HepG2 (cell line): Measurements from ENCODE around the gene SYDE1. TPM values are rescaled to one million over a fixed set of nuclear protein-coding genes. Genes with fewer than 3 reads are reported as not detected.

Experiments used
- ATAC-seq: fragments of 200-7000 bp; cut with Tn5 transposase; 3 replicates; pipeline ENCODE4 v1.9.1; 2020; ENCODE audit warnings: mild to moderate bottlenecking, moderate library complexity
- BruUV-seq: library from RNA; stranded (reverse); fragments of 400-500 nt; replicated peaks from 2 replicates; lab custom pipeline; 2021; lab: Mats Ljungman, UMichigan
- CTCF ChIA-PET: fragments of 300-600 bp; formaldehyde crosslinking; extraction: SDS; loops from one replicate; lab custom pipeline; 2021; ENCODE audit warnings: low total read pairs, inconsistent platforms, low intra/inter-chr PET ratio; lab: Yijun Ruan, JAX
- POLR2A ChIA-PET: fragments of 350-600 bp; sonication (Branson Sonifier 250); formaldehyde crosslinking; loops from one replicate; lab custom pipeline; 2020; ENCODE audit warnings: antibody characterized with exemption, inconsistent platforms; lab: Yijun Ruan, JAX
- DNase-seq: peaks from one replicate; pipeline ENCODE4 v3.0.0-alpha.2; 2015; ENCODE audit warnings: low spot score
- FAIRE-seq: peaks from 3 replicates; lab custom pipeline; 2011; peaks lifted over from hg19 to GRCh38; lab: Jason Lieb, UNC
- H2AFZ ChIP-seq: one replicate; pipeline ENCODE4 v1.6.1; 2011; ENCODE audit warnings: low read length, inconsistent platforms
- H3K27ac ChIP-seq: fragments of 300-600 bp; 3 replicates; pipeline ENCODE4 v1.8.0; 2011; ENCODE audit warnings: mixed run types, mild to moderate bottlenecking, mixed read lengths, low read length, inconsistent platforms; ENCODE audit not compliant: insufficient read depth; ENCODE audit errors: extremely low read length
- H3K27me3 ChIP-seq, 2 experiments: fragments of 200-600 bp in 1 of 2; 2 replicates in 1 of 2; 3 replicates in 1 of 2; pipeline versions ENCODE4 v1.6.0 to v1.8.0; 2011; ENCODE audit warnings: low read length in 2 of 2, mild to moderate bottlenecking in 2 of 2, moderate library complexity in 2 of 2, inconsistent platforms in 1 of 2; ENCODE audit not compliant: insufficient read depth in 2 of 2, control insufficient read depth in 1 of 2
- H3K36me3 ChIP-seq, 2 experiments: fragments of 200-600 bp in 1 of 2; replicated peaks in 1 of 2; 2 replicates in 1 of 2; 3 replicates in 1 of 2; pipeline versions ENCODE4 v1.5.1 to v1.8.0; 2011; ENCODE audit warnings: low read length in 2 of 2, inconsistent platforms in 1 of 2; ENCODE audit not compliant: insufficient read depth in 2 of 2, control insufficient read depth in 1 of 2
- H3K4me1 ChIP-seq: 2 replicates; pipeline ENCODE4 v1.5.1; 2012; ENCODE audit warnings: low read length, inconsistent platforms; ENCODE audit not compliant: insufficient read depth
- H3K4me2 ChIP-seq: 2 replicates; pipeline ENCODE4 v1.6.0; 2011; ENCODE audit warnings: low read depth, low read length, inconsistent platforms
- H3K4me3 ChIP-seq, 3 experiments: fragments of 200-600 bp in 1 of 3; sonication (generic), shearing (Covaris generic) in 1 of 3; replicated peaks in 1 of 3; 2 replicates each; pipeline ENCODE4 v1.5.1; 2011 to 2016; ENCODE audit warnings: low read length in 3 of 3, inconsistent platforms in 2 of 3, low read depth in 2 of 3, mild to moderate bottlenecking in 2 of 3, control low read depth in 1 of 3, mixed read lengths in 1 of 3; ENCODE audit not compliant: insufficient read depth in 1 of 3
- H3K79me2 ChIP-seq: one replicate; pipeline ENCODE4 v1.6.1; 2011; ENCODE audit warnings: low read length, inconsistent platforms; ENCODE audit not compliant: insufficient read depth
- H3K9ac ChIP-seq: 2 replicates; pipeline ENCODE4 v1.6.0; 2011; ENCODE audit warnings: mild to moderate bottlenecking, low read depth, low read length, inconsistent platforms; ENCODE audit not compliant: insufficient read depth
- H3K9me3 ChIP-seq: 2 replicates; pipeline ENCODE4 v1.5.1; 2012; ENCODE audit warnings: mild to moderate bottlenecking, low read length
- H4K20me1 ChIP-seq: 2 replicates; pipeline ENCODE4 v1.6.0; 2011; ENCODE audit warnings: inconsistent platforms, mild to moderate bottlenecking, low read length, moderate library complexity; ENCODE audit not compliant: insufficient read depth
- HMGXB4 ChIP-seq, 2 experiments: sonication (generic) in 1 of 2; formaldehyde crosslinking in 1 of 2; IDR thresholded peaks; 2 replicates each; pipeline versions ENCODE4 v1.4.0 to v1.6.1; 2018 to 2020; ENCODE audit warnings: missing genetic modification reagents in 2 of 2, borderline replicate concordance in 1 of 2, low read depth in 1 of 2, mild to moderate bottlenecking in 1 of 2, missing biosample characterization in 1 of 2
- MXD1 ChIP-seq: sonication (generic); formaldehyde crosslinking; IDR thresholded peaks from 2 replicates; pipeline ENCODE4 v1.4.0; 2020; ENCODE audit warnings: mild to moderate bottlenecking, missing genetic modification reagents
- NCOA2 ChIP-seq: sonication (generic); formaldehyde crosslinking; IDR thresholded peaks from 2 replicates; pipeline ENCODE4 v1.8.0; 2022; ENCODE audit warnings: inconsistent platforms
- NFE2L2 ChIP-seq: fragments of 150-350 bp; IDR thresholded peaks from 2 replicates; pipeline ENCODE4 v1.6.1; 2014; ENCODE audit warnings: low read length
- PATZ1 ChIP-seq: sonication (generic); formaldehyde crosslinking; IDR thresholded peaks from 2 replicates; pipeline ENCODE4 v1.4.0; 2020; ENCODE audit warnings: missing genetic modification reagents
- ZBTB38 ChIP-seq: sonication (generic); formaldehyde crosslinking; IDR thresholded peaks from 2 replicates; pipeline ENCODE4 v1.5.1; 2020; ENCODE audit warnings: mild to moderate bottlenecking, missing genetic modification reagents
- ZNF652 ChIP-seq: IDR thresholded peaks from 2 replicates; pipeline ENCODE4 v1.6.1; 2016; ENCODE audit warnings: low read depth, borderline replicate concordance
- WGBS: methylation state at CpG from one replicate; pipeline ENCODE4 v1.1.6; 2017; ENCODE audit warnings: low lambda C conversion rate; 5-methylcytosine and 5-hydroxymethylcytosine counted together
- in situ Hi-C: cut with HindIII; loops from 2 replicates; pipeline ENCODE4 v1.10.0; 2017; ENCODE audit warnings: low pct_unique_long_range_greater_than_20kb; ENCODE audit not compliant: extremely low pct_ligation_motif_present
- intact Hi-C: fragments of 100-400 bp; cut with micrococcal nuclease; formaldehyde crosslinking; loops from one replicate; pipeline ENCODE4 v1.10.0; 2022; ENCODE audit not compliant: unreplicated experiment
- polyA plus RNA-seq, 8 experiments: library from polyadenylated mRNA; depleted of rRNA in 3 of 8; stranded (reverse) in 7 of 8; unstranded in 1 of 8; fragments of >200 nt; fragmentation: Illumina TruSeq in 4 of 8; extraction: Trizol in 4 of 8; gene quantifications; 2 replicates each; pipeline versions ENCODE4 v1.2.1 to v1.2.3, GENCODE V29; 2011 to 2016; ENCODE audit warnings: low read depth in 4 of 8, missing spikeins in 1 of 8, mixed read lengths in 1 of 8; ENCODE audit not compliant: insufficient read depth in 1 of 8
- total RNA-seq, 5 experiments: library from RNA; depleted of rRNA; stranded (reverse); fragments of >200 nt; fragmentation: Illumina TruSeq; extraction: Trizol; gene quantifications; 2 replicates each; pipeline ENCODE4 v1.2.3, GENCODE V29; 2016; ENCODE audit warnings: low read depth in 1 of 5

SYDE1 gene
- total and polyA plus RNA-seq, 2 of the 13 experiments (the other 11 are each of a cell fraction or from before 2014, with no cell fraction given) = 4.3 to 13.6 TPM

- H3K4me2 ChIP-seq = peak overlapping the region; percentile 81
- H3K79me2 ChIP-seq = peaks cover 7% of the 10 kb centered on the region
- no peaks in the 10 kb centered on the region for H4K20me1 ChIP-seq
- peak overlapping the region; percentile 79 for H3K9ac ChIP-seq
- H3K9me3 ChIP-seq = peaks cover 5% of the 10 kb centered on the region; the same call in 1 of the 2 replicates
- no peak overlapping the region for H2AFZ ChIP-seq
- peak overlapping the region; percentile 15 for H3K27ac ChIP-seq
- WGBS = 71% methylated on average over 9 of the region's 10 CpGs
- ATAC-seq (no peak), FAIRE-seq (no peak), DNase-seq (no peak)
- H3K4me1 ChIP-seq = peaks cover 18% of the 10 kb centered on the region
- in situ Hi-C loops (no loop called here), intact Hi-C loops (no loop called here)
- H3K27me3 ChIP-seq = no peaks in the 10 kb centered on the region
- H3K4me3 ChIP-seq = peak overlapping the region; percentile 80 to 84 (median 81)
- POLR2A ChIA-PET = interaction anchor here (2.4 kb wide), 1 partner anchor 17 kb away, joined by 13 read pairs; a partner anchor contains a TSS
- TF ChIP-seq MXD1 (CRISPR knock-in tag) = 0 out of 2 replicates have a peak, but pooled peaks have one; percentile 5
- TF ChIP-seq NCOA2 (CRISPR knock-in tag) = 0 out of 2 replicates have a peak, but pooled peaks have one; percentile 14
- 0 out of 4 replicates have a peak, but pooled peaks of 1 of the 2 experiments have one; percentile 3 for TF ChIP-seq HMGXB4 (CRISPR knock-in tag; IDR thresholded peaks at IDR 0.05; ENCODE audit: borderline replicate concordance in 1 of 2, low read depth in 1 of 2)
- no peak for TF ChIP-seq PATZ1 (CRISPR knock-in tag)
- TF ChIP-seq ZNF652 (CRISPR knock-in tag) = peak; percentile 65; the same call in 1 of the 2 replicates
- no peak for TF ChIP-seq NFE2L2
- TF ChIP-seq ZBTB38 (CRISPR knock-in tag) = peak; percentile 57; the same call in 1 of the 2 replicates
- H3K36me3 ChIP-seq = peaks cover 9 to 23% of the 10 kb centered on the region in 2 experiments
- CTCF ChIA-PET = no interaction called here
- BruUV-seq = no TSS peak
Observed at GRCh38 chr19:15108145-15108844, 1.1 kb downstream of the SYDE1 start.
